ENCODE results near the gene EML5.
A peak's percentile ranks its signal among the peaks of the same experiment; 100 is the strongest.
"Not testable (repeated sequence)": the region's sequence is repeated elsewhere in the genome, so short reads cannot be mapped to it uniquely, and the experiment has no call there.

The EML5 gene

DNA sequence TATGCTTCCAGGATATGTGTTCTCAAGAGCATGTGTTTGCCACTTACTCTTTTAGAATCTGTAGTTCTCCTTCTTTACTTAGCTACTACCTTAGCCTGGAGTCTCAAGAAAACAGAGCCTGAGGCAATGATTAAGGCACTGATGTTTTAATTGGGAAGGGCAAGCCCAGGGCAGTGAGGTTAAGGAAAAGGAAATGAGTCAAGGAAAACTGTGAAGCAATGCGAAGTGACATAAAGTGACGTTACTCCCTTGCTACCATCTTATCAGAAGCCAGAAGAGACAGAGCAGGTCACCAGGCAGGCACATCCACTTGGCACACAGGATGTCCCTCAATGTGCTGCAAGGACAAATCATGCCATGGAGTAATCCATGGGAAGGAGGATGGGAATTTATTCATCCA lies 11.3 kb upstream of the EML5 start:
- DNase-seq (ENCODE audit: low spot score), result no peak

DNA sequence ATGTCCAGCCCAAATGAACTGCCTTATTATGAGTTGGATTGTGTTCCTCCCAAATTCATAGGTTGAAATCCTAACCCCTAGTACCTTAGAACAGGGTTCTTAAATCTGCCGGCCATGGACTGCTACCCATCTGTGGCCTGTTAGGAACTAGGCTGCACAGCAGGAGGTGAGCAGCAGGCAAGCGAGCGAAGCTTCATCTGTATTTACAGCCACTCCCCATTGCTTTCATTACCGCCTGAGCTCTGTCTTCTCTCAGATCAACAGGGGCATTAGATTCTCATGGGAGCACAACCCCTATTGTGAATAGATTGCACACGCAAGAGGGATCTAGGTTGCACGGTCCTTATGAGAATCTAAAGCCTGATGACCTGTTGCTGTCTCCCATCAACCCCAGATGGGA lies 9.8 kb upstream of the EML5 start:
- DNase-seq (ENCODE audit: low spot score), result no peak

DNA sequence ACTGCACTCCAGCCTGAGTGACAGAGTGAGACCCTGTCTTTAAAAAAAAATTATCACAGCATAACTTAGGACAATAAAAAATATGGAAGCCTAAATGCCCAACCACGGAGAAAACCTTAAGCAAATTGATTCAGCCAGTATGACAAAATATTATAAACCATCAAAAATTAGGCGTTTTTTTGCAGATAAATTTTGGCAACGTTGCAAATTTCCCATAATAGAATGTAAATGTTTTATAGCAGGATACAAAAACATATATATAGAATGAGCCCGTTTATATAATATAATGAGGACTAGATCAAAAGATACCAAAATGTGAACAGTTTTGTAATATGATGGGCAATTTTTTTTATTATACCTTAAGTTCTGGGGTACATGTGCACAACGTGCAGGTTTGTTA lies 6.8 kb upstream of the EML5 start:
- DNase-seq (ENCODE audit: low spot score), result no peak

DNA sequence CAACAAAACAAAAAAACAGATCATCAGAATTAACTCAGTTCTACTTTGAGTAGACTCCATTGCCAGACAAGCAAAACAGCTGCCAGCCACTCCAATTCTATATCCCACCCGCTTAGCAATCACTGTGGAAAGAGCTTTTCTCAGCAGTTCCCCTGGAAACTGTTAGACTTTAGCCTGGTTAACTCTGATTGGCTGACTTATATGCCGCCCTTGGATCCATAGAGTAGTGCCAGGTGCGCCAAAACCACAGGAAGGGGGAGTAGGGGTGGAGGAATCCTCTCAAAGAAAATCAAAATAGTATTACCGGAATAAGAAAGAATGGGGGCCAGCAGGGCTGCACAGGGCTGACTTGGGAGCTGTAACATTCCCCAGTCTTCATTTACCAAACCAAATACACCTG lies 5.4 kb upstream of the EML5 start:
- DNase-seq (ENCODE audit: low spot score), result no peak

DNA sequence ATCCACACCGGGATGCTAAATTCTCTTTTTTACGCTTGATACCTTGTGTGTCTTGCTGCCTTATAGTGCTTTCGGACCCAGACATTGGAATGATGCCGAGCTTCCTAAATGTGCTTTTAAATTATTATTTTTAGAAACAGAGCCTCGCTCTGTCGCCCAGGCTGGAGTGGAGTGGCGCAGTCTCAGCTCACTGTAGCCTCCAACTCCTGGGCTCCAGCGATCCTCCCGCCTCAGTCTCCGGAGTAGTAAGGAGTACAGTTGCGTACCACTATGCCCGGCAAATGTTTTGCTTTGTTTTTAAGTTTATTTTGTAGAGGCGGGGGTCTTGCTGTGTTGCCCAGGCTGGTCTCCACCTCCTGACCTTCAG lies 489 bp upstream of the EML5 start:
- DNase-seq (ENCODE audit: low spot score), result no peak

DNA sequence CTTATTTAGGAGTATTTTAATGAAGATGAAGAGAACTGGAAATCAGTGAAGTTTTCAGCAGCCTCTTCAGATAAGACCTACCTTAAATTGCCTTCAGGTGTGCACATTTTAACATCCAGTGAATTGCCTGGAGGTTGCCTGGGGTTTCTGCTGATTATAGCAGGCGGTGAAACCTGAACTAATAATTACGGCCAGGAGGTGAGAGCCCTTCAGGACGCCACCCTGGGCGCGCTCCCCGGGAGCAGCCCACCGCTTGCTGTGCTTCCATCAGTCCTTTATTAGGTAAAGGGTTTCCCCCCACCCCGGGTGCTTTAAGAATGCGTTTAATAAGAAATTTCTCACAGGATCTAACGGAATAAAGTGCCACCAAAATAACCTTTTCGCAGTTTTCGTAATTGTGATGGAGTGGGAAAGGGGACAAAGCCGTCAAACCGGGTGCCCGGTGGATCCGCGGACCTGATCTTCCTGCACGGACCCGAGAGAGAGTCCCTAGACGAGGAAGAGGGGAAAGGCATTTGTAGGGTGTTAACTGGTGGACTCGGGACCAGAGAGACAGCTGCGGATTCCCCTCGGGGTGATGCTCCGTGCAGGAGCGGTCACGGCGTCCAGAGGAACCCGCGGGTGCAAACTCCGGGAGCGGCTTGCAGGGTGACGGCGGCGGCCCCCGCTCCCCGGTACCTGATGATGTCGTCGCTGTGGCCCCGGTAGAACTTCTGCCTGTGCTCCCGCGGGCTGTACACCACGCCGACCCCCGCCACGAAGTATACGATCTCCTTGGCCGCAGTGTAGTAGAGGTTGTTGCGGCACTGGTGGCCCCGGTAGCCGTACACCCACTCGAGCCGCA lies 902 bp downstream of the EML5 start:
- DNase-seq (ENCODE audit: low spot score), result peak; percentile 38

DNA sequence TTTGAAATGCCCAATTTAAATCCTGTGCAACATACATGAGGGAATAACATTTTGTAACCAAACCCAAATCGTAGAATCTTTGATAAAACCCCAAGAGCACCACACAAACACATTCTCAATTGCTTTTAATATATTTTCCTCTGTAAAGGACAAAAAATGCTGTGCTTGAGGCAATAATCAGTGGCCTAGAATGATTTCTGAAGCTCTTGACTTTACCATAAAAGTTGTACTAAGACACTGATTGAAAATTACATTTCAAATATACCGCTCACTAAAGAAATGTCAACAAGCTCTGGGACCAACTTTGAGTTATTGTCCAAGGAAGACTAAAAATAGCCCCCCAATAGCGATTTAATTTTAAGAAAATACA lies 1.5 kb downstream of the EML5 start:
- DNase-seq (ENCODE audit: low spot score), result no peak

DNA sequence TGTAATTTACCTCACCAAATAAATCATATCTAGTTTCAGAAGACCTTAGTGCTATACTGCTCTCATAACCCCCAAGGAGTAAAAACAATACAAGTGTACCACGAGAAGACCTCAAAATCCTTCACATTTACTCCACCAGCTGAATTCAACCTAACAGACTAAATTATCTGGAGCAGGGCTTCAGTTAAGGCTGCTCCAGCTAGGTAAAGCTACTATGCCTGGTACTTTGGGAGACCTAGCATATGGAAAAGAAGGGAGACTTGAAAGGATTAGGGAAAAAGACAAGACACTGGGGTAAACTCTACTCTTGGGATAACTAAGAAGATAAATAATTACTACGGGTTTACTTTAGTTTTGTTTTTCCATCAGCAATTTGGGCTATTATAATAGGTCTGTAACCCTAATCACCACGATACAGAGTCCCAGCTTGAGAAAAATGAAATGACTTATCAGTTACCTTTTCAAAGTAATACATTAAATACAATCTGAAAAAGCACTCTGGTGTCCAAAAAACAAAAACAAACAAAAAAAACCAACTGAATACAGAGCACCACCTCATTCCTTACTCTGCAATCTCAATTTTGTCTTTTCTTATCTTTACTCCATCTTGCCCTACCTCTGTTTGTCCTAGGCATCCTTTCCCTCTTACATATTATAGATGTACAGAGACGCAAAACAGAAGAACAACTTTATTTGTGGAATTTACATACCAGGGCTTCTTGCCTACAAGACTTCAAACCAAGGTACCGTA lies 2.1 kb downstream of the EML5 start:
- DNase-seq (ENCODE audit: low spot score), result peak; percentile 60

DNA sequence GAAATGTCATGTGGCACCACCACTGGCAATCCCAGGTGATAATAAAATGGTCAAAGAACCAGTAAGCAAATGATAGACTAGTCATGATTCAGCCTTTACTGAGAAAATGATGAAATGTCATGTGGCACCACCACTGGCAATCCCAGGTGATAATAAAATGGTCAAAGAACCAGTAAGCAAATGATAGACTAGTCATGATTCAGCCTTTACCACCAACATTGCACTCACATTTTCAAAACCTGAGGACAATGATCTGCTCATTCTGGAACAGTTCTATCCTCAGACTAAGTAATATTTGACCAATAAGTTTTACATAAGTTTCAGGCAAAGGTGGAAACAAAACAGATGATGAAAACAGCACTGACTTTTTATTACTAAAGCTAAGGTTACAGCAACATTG lies 3.2 kb downstream of the EML5 start:
- DNase-seq (ENCODE audit: low spot score), result not testable (repeated sequence)

DNA sequence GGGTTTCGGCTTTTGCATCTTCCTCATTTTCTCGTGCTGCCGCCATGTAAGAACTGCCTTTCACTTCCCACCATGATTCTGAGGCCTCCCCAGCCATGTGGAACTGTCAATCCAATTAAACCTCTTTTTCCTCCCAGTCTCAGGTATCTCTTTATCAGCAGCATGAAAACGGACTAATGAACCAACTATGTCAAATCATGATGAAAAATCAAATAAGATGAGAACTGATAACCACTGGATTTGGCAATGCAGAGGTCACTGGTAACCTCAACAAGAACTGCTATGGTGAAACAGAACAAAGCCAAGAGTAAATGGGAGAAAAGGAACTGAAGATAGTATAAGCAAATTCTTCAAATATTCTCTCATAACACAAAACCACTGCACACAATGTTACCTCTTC lies 6.0 kb downstream of the EML5 start:
- peak; percentile 45 for DNase-seq (ENCODE audit: low spot score)

DNA sequence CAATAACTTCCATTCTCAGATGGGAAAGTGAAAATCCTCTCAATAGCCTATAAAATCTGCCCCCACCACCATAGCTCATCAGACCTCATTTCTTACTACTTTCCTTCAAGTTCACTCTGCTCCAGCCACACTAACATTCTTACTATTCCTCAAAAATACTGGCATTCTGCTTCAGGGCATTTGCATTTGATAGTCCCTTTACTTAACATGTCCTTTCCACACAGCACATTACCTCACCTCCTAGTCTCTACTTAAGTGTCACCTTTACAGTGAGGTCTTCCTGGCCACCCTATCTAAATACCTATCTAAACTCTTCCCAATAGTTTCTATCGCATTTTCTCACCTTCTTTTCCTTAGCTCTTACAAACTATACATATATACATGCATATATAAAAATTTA lies 6.8 kb downstream of the EML5 start:
- DNase-seq (ENCODE audit: low spot score), result no peak

DNA sequence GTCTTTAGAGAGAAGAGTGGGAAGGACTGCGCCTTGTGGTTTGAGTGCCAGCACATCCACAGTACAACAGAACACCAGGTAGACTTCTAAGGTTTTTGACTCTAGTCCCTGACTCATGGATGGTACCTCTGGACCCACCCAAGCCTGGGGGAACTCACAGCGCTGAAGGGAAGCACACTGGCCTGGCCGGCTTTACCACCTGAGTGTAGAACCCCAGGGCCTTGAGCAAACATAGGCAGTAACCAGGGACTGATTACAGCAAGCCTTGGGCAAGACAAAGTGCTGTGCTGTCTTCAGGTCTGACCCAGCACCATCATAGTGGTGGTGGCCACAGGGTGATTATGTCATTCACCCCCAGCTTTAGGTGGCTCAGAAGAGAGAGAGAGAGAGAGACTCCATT lies 17.2 kb downstream of the EML5 start:
- DNase-seq (ENCODE audit: low spot score), result no peak

DNA sequence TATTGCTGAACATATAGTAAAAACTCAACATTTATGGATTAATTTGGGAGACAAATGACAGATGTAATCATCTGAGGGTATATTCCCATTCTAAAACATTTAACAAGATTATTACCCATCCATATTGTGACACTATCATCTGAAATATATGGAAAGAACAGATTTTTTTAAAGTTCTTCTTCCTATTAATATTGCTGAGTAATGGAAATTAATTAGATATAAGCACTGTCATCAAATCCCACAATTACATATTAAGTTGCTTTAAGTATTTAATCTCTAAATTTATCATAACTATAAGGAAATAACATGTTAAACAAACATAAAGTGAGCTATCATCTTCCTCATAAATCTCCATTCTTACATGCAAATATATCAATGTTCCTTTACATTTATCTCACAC lies 22.0 kb downstream of the EML5 start:
- DNase-seq (ENCODE audit: low spot score), result no peak

DNA sequence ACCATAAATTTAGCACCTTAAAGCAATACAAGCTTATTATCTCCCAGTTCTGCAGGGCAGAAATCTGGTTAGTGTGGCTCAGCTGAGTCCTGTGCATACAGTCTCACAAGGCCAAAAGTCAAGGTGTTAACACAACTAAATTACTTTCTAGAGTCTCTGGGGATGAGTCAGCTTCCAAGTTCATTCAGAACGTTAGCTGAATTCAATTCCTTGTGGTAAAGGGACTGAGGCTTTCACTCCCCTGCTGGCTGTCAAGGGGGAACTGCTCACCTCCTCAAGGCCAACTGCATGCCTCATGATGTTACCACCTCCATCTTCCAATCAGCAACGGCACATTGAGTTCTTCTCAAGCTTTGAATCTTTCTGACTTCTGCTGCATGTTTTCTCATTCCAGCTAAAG lies 27.6 kb downstream of the EML5 start:
- peak; percentile 27 for DNase-seq (ENCODE audit: low spot score)

DNA sequence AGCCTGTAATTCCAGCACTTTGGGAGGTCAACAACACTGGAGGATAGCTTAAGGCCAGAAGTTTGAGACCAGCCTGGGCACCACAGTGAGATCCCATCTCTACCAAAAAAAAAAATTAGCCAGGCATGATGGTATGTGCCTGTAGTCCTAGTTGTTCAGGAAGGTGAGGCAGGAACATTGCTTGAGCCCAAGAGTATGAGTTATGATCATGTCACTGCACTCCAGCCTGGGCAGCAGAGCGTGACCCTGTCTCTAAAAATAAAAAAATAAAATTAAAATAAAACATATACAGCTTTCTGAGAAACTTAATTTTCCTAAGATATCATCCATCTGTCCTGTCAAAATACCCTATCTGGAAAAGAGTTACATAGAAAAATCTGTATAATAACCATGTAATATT lies 38.9 kb downstream of the EML5 start:
- DNase-seq (ENCODE audit: low spot score), result no peak

DNA sequence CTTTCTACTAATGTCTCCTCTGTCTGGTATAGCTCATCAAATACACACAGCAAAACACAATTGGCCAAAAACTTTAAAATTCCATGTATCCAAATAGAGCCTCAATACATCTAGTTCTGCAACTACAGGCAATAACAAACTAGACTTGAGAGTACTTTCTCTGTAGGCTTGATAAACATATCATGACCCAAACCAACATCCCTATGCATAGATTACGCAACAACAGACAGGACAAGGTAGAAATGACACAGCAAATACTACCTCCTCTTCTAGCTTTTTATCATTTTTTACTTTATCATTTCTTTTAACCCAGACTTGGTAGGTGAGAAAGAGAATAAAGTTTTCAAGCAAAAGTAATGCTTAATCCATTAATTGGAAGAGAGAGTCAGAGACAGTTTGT lies 41.8 kb downstream of the EML5 start:
- no peak for DNase-seq (ENCODE audit: low spot score)

DNA sequence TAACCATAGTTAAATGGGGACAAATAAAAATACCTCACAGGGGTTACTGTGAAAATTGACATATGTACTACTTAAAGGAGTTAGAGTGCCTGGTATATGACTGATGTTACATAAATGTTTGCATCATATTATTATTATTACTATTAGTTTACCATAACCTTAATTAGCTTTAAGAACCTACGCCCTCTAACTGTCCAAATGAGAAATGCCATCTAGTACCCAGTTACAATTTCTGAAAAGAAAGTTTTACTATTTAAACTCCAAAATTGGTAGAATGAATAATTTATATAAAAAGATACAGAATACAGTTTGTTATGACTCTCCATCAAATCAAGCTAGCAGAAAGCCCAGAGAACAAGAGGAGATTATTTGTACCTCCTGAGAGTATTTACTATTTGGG lies 42.3 kb downstream of the EML5 start:
- no peak for DNase-seq (ENCODE audit: low spot score)

DNA sequence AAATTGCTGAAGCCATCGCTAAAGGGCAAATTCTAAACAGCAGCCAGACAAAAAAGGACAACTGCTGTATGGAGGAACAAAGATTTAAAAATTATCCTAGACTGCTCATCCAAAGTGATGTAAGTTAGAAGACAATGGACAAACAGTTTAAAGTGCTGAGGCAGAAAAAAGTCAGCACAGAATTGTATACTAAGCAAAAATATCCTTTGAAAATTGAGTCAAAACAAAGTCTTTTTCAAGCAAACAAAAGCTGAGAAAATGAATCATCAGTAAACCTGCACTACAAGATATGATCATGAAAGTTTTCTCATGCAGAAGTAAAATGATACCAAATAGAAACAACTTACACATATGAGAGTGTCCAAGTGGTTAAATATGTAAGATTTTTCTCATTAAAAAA lies 43.6 kb downstream of the EML5 start:
- DNase-seq (ENCODE audit: low spot score), result no peak

DNA sequence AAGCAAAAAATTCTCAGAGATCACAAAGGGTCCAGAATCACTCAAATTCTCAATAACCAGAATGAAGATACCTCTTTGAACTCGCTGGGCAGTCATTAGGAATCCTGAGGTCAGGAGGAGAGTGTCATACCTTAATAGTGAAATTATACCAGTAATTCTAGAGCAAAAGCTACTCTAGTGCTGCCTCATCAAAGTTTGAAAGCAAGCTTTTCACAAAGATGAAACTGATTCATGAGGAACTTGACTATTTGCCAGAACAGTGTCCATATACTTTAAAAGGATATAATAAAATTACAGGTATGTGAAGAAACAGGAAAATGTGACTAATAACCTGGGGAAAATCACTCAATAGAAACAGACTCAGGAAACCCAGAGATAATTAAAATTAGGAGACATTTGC lies 44.5 kb downstream of the EML5 start:
- DNase-seq (ENCODE audit: low spot score), result no peak

DNA sequence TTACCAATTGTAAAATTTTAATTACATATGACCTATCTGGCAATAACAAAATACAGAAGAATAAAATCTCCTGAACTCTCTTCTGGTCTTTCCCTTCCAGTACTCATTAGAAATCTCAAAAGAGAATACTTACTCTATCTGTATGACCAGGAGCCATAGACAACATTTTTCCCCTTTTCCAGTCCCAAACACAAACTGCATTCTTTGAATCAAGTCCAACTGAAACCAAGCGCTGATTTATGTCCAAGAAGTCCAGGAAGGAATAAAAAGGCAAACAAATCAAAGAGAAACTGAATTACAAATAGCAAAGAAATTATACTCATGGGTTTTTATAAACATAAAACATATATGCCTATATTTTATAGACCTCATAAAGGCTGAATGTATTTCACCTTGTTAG lies 46.7 kb downstream of the EML5 start:
- no peak for DNase-seq (ENCODE audit: low spot score)

DNA sequence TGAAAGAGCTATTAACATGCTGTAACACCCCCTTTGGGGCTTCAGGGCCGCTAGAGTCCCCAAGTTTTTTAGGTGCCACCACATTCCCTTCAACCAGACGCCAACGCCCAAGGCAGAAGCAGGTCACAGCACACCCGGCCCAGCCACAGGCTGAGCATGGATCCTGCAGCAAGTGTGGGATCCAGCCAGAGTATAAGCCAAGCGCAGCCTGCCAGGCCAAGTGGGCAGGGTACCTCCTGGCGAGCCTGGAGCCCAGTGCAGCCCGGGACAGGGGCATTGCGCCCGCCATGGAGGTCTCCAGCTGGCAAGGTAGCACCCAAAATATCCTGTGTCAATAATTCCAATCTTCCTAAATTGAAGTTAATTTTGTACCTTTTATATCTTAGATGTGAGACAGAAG lies 55.5 kb downstream of the EML5 start:
- DNase-seq (ENCODE audit: low spot score), result no peak

DNA sequence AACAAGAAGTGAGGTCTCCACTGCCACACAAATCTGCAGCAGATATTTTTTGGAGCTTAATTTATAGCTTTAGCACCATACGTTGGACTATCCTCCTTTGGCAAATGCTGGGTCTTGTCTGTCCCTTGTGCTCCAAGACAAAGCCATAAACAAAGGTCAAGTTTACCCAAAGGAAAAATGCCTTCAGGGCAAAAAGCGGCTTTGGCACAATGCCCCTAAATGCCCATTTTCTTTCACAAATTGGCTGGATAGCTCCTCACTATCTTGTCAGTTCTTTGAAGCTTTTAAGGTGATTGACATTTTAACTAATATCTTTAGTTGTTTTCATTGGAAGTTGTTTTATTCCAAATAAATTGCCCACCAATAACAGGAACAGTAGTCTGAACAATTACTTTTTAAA lies 59.6 kb downstream of the EML5 start:
- DNase-seq (ENCODE audit: low spot score), result no peak

DNA sequence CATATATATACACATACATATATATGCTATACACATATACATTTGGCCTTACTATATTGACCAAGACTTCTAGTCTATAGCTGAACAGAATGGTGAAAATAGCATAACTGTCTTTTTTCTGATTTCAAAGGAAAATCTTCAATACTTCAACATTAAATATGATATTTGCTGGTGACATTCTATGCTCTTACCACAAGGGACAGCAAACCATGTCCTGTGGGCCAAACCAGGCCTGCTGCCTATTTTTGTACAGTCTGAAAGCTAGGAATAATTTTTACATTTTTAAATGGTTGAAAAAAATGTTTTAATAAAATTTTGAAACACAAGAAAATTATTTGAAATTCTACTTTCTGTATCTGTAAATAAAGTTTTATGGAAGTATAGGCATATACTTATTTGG lies 63.6 kb downstream of the EML5 start:
- no peak for DNase-seq (ENCODE audit: low spot score)

DNA sequence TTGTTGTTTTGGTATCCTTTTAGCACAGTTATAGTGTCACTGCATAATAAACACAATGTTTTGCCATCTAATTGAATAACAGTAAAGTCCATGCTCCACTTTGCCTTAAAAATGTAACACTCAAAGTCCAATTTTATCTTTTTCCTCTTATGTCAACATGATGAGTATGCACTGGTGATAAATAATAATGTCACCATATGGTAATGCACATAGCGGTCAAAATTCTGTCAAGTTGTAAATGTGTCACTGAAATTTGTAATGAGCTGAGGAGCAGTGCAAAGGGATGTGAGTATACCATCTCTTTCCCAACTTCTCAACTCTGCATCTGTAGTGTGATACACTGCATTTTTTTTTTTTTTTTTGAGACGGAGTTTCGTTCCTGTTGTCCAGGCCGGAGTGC lies 65.7 kb downstream of the EML5 start:
- no peak for DNase-seq (ENCODE audit: low spot score)
